ENCODE measurements around the gene POM121C.

DNA sequence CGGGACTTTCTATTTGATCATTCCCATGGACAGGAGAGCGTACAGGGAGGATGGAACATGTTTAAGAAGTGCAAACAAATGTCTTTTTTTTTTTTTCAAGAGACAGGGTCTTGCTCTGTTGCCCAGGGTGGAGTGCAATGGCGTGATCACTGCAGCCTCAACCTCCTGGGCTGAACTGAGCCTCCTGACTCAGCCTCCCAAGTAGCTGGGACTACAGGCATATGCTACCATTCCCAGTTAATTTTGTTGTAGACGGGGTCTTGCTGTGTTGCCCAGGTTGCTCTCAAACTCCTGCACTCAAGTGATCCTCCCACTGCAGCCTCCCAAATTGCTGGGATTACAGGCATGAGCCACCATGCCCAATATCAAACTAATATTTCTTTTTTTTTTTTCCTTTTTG is 46.5 kb upstream of the POM121C start:
- TF ChIP-seq, protein P1, sequence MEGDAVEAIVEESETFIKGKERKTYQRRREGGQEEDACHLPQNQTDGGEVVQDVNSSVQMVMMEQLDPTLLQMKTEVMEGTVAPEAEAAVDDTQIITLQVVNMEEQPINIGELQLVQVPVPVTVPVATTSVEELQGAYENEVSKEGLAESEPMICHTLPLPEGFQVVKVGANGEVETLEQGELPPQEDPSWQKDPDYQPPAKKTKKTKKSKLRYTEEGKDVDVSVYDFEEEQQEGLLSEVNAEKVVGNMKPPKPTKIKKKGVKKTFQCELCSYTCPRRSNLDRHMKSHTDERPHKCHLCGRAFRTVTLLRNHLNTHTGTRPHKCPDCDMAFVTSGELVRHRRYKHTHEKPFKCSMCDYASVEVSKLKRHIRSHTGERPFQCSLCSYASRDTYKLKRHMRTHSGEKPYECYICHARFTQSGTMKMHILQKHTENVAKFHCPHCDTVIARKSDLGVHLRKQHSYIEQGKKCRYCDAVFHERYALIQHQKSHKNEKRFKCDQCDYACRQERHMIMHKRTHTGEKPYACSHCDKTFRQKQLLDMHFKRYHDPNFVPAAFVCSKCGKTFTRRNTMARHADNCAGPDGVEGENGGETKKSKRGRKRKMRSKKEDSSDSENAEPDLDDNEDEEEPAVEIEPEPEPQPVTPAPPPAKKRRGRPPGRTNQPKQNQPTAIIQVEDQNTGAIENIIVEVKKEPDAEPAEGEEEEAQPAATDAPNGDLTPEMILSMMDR (conservative IDR thresholded peaks at IDR 0.05): no peak
- no peak for TF ChIP-seq EZH2 (IDR thresholded peaks at IDR 0.05; ENCODE audit: low read depth)

All from PC-9 (cell line).